Sigmoid colon (tissue), 7 donors: ENCODE data around the gene SCAMP1. TPM values are rescaled to one million over a fixed set of nuclear protein-coding genes. Genes with fewer than 3 reads are reported as not detected.

Experiments used
- DNase-seq: peaks from one replicate; pipeline ENCODE4 v3.0.0-alpha.2; 2019
- H3K27ac ChIP-seq, 4 donors: fragments of 200-600 bp; sonication (generic); one replicate each; pipeline ENCODE4 v1.5.1; 2016 to 2019; ENCODE audit warnings: mild to moderate bottlenecking in 1 of 4
- H3K27me3 ChIP-seq, 3 donors: fragments of 200-600 bp; sonication (generic); one replicate each; pipeline ENCODE4 v1.5.1; 2019; ENCODE audit warnings: mild to moderate bottlenecking in 1 of 3
- H3K36me3 ChIP-seq, 4 donors: fragments of 200-600 bp; sonication (generic); one replicate each; pipeline ENCODE4 v1.5.1; 2016 to 2019
- H3K4me1 ChIP-seq, 4 donors: fragments of 200-600 bp; sonication (generic); one replicate each; pipeline ENCODE4 v1.5.1; 2017 to 2019
- H3K4me3 ChIP-seq, 4 donors: fragments of 200-600 bp; sonication (generic); one replicate each; pipeline ENCODE4 v1.5.1; 2017 to 2019; ENCODE audit warnings: mild to moderate bottlenecking in 2 of 4, moderate library complexity in 1 of 4
- H3K9me3 ChIP-seq, 4 donors: fragments of 200-600 bp in 3 of 4; sonication (generic) in 3 of 4; one replicate each; pipeline versions ENCODE4 v1.5.1 to v1.6.1; 2013 to 2019
- CTCF ChIP-seq, 4 experiments: fragments of 450-650 bp in 3 of 4; fragments of 200-600 bp in 1 of 4; IDR thresholded peaks; one replicate each; pipeline ENCODE4 v1.5.1; 2016 to 2019; ENCODE audit warnings: antibody characterized with exemption in 4 of 4, mild to moderate bottlenecking in 3 of 4, moderate library complexity in 2 of 4
- EP300 ChIP-seq, 4 donors: sonication (generic); formaldehyde crosslinking; IDR thresholded peaks; one replicate each; pipeline ENCODE4 v1.6.1; 2017; ENCODE audit warnings: antibody characterized with exemption in 4 of 4
- POLR2A ChIP-seq, 2 donors: fragments of 450-650 bp; IDR thresholded peaks; one replicate each; pipeline ENCODE4 v1.6.1; 2016; ENCODE audit warnings: antibody characterized with exemption in 2 of 2, mild to moderate bottlenecking in 2 of 2, moderate library complexity in 2 of 2
- POLR2AphosphoS5 ChIP-seq, 4 donors: sonication (generic); formaldehyde crosslinking; IDR thresholded peaks; one replicate each; pipeline ENCODE4 v1.6.1; 2017; ENCODE audit warnings: antibody characterized with exemption in 4 of 4
- WGBS, 2 donors: extraction: QIAGEN DNeasy Blood & Tissue Kit; methylation state at CpG; one replicate each; pipeline ENCODE4 v1.1.7; 2013; 5-methylcytosine and 5-hydroxymethylcytosine counted together
- intact Hi-C: fragments of 100-400 bp; cut with DNase I; formaldehyde crosslinking; loops from one replicate; pipeline ENCODE4 v1.15.1; 2023
- polyA plus RNA-seq, 3 donors: library from polyadenylated mRNA; stranded (reverse); fragments of 200-250 nt; gene quantifications; one replicate each; pipeline ENCODE4 v1.2.3, GENCODE V29; 2013
- total RNA-seq, 4 donors: library from RNA; depleted of rRNA; stranded (reverse); fragments of >200 nt; gene quantifications; one replicate each; pipeline ENCODE4 v1.1.0, GENCODE V29; 2016
- donor health status: healthy with polysubstance abuse.
- donor health status: Bipolar disorder and iron deficiency.
- donor health status: healthy.

SCAMP1 gene
- total and polyA plus RNA-seq, 7 donors: 3.9 to 45.3 (median 31.0) TPM

- 22 to 68% methylated on average over 2 of the region's 2 CpGs for WGBS, 2 donors
- no peaks in the 10 kb centered on the region for H3K9me3 ChIP-seq
- intact Hi-C loops: no loop called here
- H3K36me3 ChIP-seq: no peaks in the 10 kb centered on the region
- H3K27me3 ChIP-seq: no peaks in the 10 kb centered on the region
- no peak for TF ChIP-seq POLR2A (IDR thresholded peaks at IDR 0.05)
- DNase-seq: no peak
- peaks cover 0 to 66% (median 37%) of the 10 kb centered on the region in 4 donors for H3K4me1 ChIP-seq
- H3K4me3 ChIP-seq: no peak overlapping the region
- H3K27ac ChIP-seq: no peak overlapping the region
Observed at GRCh38 chr5:78521455-78521854, 161.0 kb downstream of the SCAMP1 start.

GRCh38 chr5:78522476-78523260 lies 162.3 kb downstream of the SCAMP1 start:
- H3K27me3 ChIP-seq: no peaks in the 10 kb centered on the region
- intact Hi-C loops: no loop called here
- no peak for TF ChIP-seq POLR2AphosphoS5 (IDR thresholded peaks at IDR 0.05)
- no peak for TF ChIP-seq EP300 (IDR thresholded peaks at IDR 0.05)
- TF ChIP-seq CTCF (IDR thresholded peaks at IDR 0.05): no peak
- TF ChIP-seq POLR2A (IDR thresholded peaks at IDR 0.05): no peak
- DNase-seq: no peak
- 64 to 75% methylated on average over 9 of the region's 9 CpGs for WGBS, 2 donors
- H3K4me1 ChIP-seq: peaks cover 0 to 78% (median 49%) of the 10 kb centered on the region in 4 donors
- H3K4me3 ChIP-seq: no peak overlapping the region
- no peaks in the 10 kb centered on the region for H3K36me3 ChIP-seq
- no peaks in the 10 kb centered on the region for H3K9me3 ChIP-seq
- H3K27ac ChIP-seq: peak overlapping the region in 2 of 4 donors; percentile 59 to 84

- TF ChIP-seq EP300 (IDR thresholded peaks at IDR 0.05): no peak
- TF ChIP-seq CTCF (IDR thresholded peaks at IDR 0.05): no peak
- TF ChIP-seq POLR2A (IDR thresholded peaks at IDR 0.05): no peak
- no peak for TF ChIP-seq POLR2AphosphoS5 (IDR thresholded peaks at IDR 0.05)
- no peaks in the 10 kb centered on the region for H3K9me3 ChIP-seq
- H3K27me3 ChIP-seq: no peaks in the 10 kb centered on the region
- intact Hi-C loops: no loop called here
- no peaks in the 10 kb centered on the region for H3K36me3 ChIP-seq
- DNase-seq: no peak
- H3K27ac ChIP-seq: peak overlapping the region in 3 of 4 donors; percentile 38 to 84 (median 59)
- 83 to 88% methylated on average over 15 of the region's 15 CpGs for WGBS, 2 donors
- H3K4me1 ChIP-seq: peaks cover 0 to 80% (median 49%) of the 10 kb centered on the region in 4 donors
- no peak overlapping the region for H3K4me3 ChIP-seq
Observed at GRCh38 chr5:78523314-78524193, 163.1 kb downstream of the SCAMP1 start.

- intact Hi-C loops: no loop called here
- H3K27ac ChIP-seq: peak overlapping the region in 3 of 4 donors; percentile 79 to 86 (median 84)
- H3K4me1 ChIP-seq: peaks cover 0 to 82% (median 44%) of the 10 kb centered on the region in 4 donors
- no peaks in the 10 kb centered on the region for H3K36me3 ChIP-seq
- H3K4me3 ChIP-seq: no peak overlapping the region
- TF ChIP-seq POLR2A (IDR thresholded peaks at IDR 0.05) (no peak), POLR2AphosphoS5 (IDR thresholded peaks at IDR 0.05) (peak in 1 of 4 donors; percentile 44), CTCF (IDR thresholded peaks at IDR 0.05) (no peak), EP300 (IDR thresholded peaks at IDR 0.05) (no peak)
- H3K9me3 ChIP-seq: no peaks in the 10 kb centered on the region
- WGBS, 2 donors: 80 to 88% methylated on average over 7 of the region's 7 CpGs
- no peak for DNase-seq
- no peaks in the 10 kb centered on the region for H3K27me3 ChIP-seq
Observed at GRCh38 chr5:78526049-78526525, 165.7 kb downstream of the SCAMP1 start.
